Natural killer cell (primary cell): ENCODE measurements around the gene FAM216A. TPM values are rescaled to one million over a fixed set of nuclear protein-coding genes. Genes with fewer than 3 reads are reported as not detected.

Source experiments
- ATAC-seq, 3 donors: fragments of 150-1000 bp in 2 of 3; fragments of 200-7000 bp in 1 of 3; cut with Tn5 transposase; 1 replicate in 1 of 3; 2 replicates in 2 of 3; pipeline ENCODE4 v1.10.0; 2021; ENCODE audit warnings: mild to moderate bottlenecking in 2 of 3, moderate library complexity in 2 of 3
- DNase-seq, 2 donors: peaks; one replicate each; pipeline versions ENCODE4 v3.0.0 to v3.0.0-alpha.2; 2013 to 2021; ENCODE audit warnings: mixed read lengths in 1 of 2
- H3K27ac ChIP-seq: one replicate; pipeline ENCODE4 v1.5.1; 2013; ENCODE audit warnings: mild to moderate bottlenecking, low read length
- H3K27me3 ChIP-seq: one replicate; pipeline ENCODE4 v1.6.1; 2013; ENCODE audit warnings: low read length; ENCODE audit not compliant: control insufficient read depth, insufficient read depth
- H3K36me3 ChIP-seq: one replicate; pipeline ENCODE4 v1.6.1; 2013; ENCODE audit warnings: low read length; ENCODE audit not compliant: control insufficient read depth, insufficient read depth
- H3K4me1 ChIP-seq: one replicate; pipeline ENCODE4 v1.6.1; 2013; ENCODE audit warnings: low read length; ENCODE audit not compliant: control insufficient read depth, insufficient read depth
- H3K4me3 ChIP-seq: one replicate; pipeline ENCODE4 v1.5.1; 2013; ENCODE audit warnings: low read length
- H3K9me3 ChIP-seq: one replicate; pipeline ENCODE4 v1.6.1; 2013; ENCODE audit warnings: low read length; ENCODE audit not compliant: control insufficient read depth, insufficient read depth
- H3K27ac Mint-ChIP-seq, 2 donors: one replicate each; pipeline ENCODE4 v1.8.0; 2022; ENCODE audit warnings: mild to moderate bottlenecking in 2 of 2, mixed read lengths in 2 of 2, moderate library complexity in 1 of 2
- H3K27me3 Mint-ChIP-seq, 2 donors: one replicate each; pipeline ENCODE4 v1.8.0; 2022; ENCODE audit warnings: low read depth in 2 of 2, mixed read lengths in 2 of 2
- H3K36me3 Mint-ChIP-seq: one replicate; pipeline ENCODE4 v1.8.0; 2022; ENCODE audit warnings: mixed read lengths
- H3K4me1 Mint-ChIP-seq, 2 donors: one replicate each; pipeline ENCODE4 v1.8.0; 2022; ENCODE audit warnings: mixed read lengths in 2 of 2
- H3K4me3 Mint-ChIP-seq: one replicate; pipeline ENCODE4 v1.8.0; 2022; ENCODE audit warnings: mild to moderate bottlenecking, moderate library complexity, mixed read lengths
- H3K9me3 Mint-ChIP-seq, 2 donors: one replicate each; pipeline ENCODE4 v1.8.0; 2022; ENCODE audit warnings: mixed read lengths in 2 of 2
- CTCF ChIP-seq: fragments of 200-600 bp; IDR thresholded peaks from one replicate; pipeline ENCODE4 v1.8.0; 2022; ENCODE audit warnings: antibody characterized with exemption
- WGBS: methylation state at CpG from one replicate; pipeline ENCODE4 v1.1.7; 2013; ENCODE audit warnings: missing lambda C conversion rate; ENCODE audit not compliant: insufficient coverage; 5-methylcytosine and 5-hydroxymethylcytosine counted together
- intact Hi-C: fragments of 100-400 bp; cut with micrococcal nuclease; formaldehyde crosslinking; loops from one replicate; pipeline ENCODE4 v1.14.2; 2022
- total RNA-seq, 4 donors: library from RNA; stranded (reverse); fragments of 120-200 nt in 1 of 4; gene quantifications; one replicate each; pipeline versions ENCODE4 v1.2.3 to v1.2.4, GENCODE V29; 2013 to 2022

The FAM216A gene
- total RNA-seq, 3 donors from 2014 or later (not counting 1 experiment from before 2014, with no cell fraction given) = 3.1 to 4.7 (median 3.8) TPM

GRCh38 chr12:110501752-110502738 lies 33.4 kb downstream of the FAM216A start, which contains the start of the genes RAD9B and VPS29:
RAD9B (plus strand) TSS chr12:110502331; CDS start chr12:110502338, 7 bp downstream.
VPS29 (minus strand) TSS chr12:110502111; CDS start chr12:110502051, 60 bp downstream.
- ATAC-seq = peak; percentile 93 to 98 (median 94)
- H3K36me3 Mint-ChIP-seq = no peaks in the 10 kb centered on the region
- H3K4me3 Mint-ChIP-seq = peak within 1 kb of the TSS; percentile 99
- H3K9me3 ChIP-seq = no peaks in the 10 kb centered on the region
- peak within 1 kb of the TSS; percentile 98 to 100 for H3K27ac Mint-ChIP-seq
- peak within 1 kb of the TSS; percentile 97 for H3K4me3 ChIP-seq
- TF ChIP-seq CTCF = no peak
- H3K9me3 Mint-ChIP-seq = no peaks in the 10 kb centered on the region
- peaks cover 20% of the 10 kb centered on the region for H3K4me1 ChIP-seq
- H3K4me1 Mint-ChIP-seq = peaks cover 29 to 33% of the 10 kb centered on the region in 2 donors
- peak; percentile 99 to 100 for DNase-seq
- no peaks in the 10 kb centered on the region for H3K36me3 ChIP-seq
- H3K27me3 ChIP-seq = no peaks in the 10 kb centered on the region
- H3K27me3 Mint-ChIP-seq = no peaks in the 10 kb centered on the region
- peak within 1 kb of the TSS; percentile 91 for H3K27ac ChIP-seq
- WGBS = 6% methylated on average over 61 of the region's 61 CpGs
- intact Hi-C loops = loop anchor here (1.0 to 5.0 kb wide), 4 partner anchors 34 to 220 kb away; partner anchors contain the start of genes ARPC3, ATP2A2, FAM216A and GPN3

GRCh38 chr12:110503432-110503831 lies 34.8 kb downstream of the FAM216A start:
- Histone ChIP-seq H3K9me3 (no peaks in the 10 kb centered on the region), H3K27ac (no peak overlapping the region), H3K36me3 (no peaks in the 10 kb centered on the region), H3K4me3 (no peak overlapping the region), H3K27me3 (no peaks in the 10 kb centered on the region), H3K4me1 (peaks cover 20% of the 10 kb centered on the region)
- Mint-ChIP-seq H3K4me3 (no peak overlapping the region), H3K27me3 (no peaks in the 10 kb centered on the region), H3K9me3 (no peaks in the 10 kb centered on the region), H3K36me3 (no peaks in the 10 kb centered on the region), H3K4me1 (peaks cover 29 to 33% of the 10 kb centered on the region in 2 donors), H3K27ac (peak overlapping the region in 1 of 2 donors; percentile 29)
- WGBS = no CpG with 5 or more reads among the region's 1 CpG
- no peak for ATAC-seq
- intact Hi-C loops = loop anchor here (2.0 to 5.0 kb wide), 2 partner anchors 79 to 221 kb away; partner anchors contain the start of genes ATP2A2 and PPTC7
- DNase-seq = no peak
- no peak for TF ChIP-seq CTCF

DNA sequence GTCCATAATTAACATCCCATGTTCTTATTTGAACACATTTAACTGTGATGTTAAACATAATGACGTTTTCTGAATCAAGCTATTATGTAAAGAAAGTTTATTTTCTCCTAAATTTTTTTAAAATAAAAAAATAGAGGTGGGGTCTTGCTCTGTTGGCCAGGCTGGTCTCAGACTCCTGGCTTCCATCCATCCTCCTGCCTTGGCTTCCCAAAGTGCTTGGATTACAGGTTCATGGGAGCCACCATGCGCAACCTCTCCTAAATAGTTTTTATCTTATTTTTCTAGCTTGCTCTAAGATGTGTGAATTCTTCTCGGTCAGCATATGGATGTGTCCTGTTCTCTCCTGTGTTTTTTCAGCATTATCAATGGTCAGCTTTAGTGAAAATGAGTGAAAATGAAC lies 36.7 kb downstream of the FAM216A start:
- peaks cover 20 to 24% of the 10 kb centered on the region in 2 donors for H3K4me1 Mint-ChIP-seq
- intact Hi-C loops = no loop called here
- no peaks in the 10 kb centered on the region for H3K27me3 Mint-ChIP-seq
- H3K36me3 Mint-ChIP-seq = no peaks in the 10 kb centered on the region
- Histone ChIP-seq H3K4me3 (no peak overlapping the region), H3K27me3 (no peaks in the 10 kb centered on the region), H3K4me1 (peaks cover 20% of the 10 kb centered on the region), H3K36me3 (no peaks in the 10 kb centered on the region), H3K9me3 (no peaks in the 10 kb centered on the region), H3K27ac (no peak overlapping the region)
- DNase-seq (no peak), ATAC-seq (no peak)
- WGBS = 100% methylated on average over 2 of the region's 3 CpGs
- H3K9me3 Mint-ChIP-seq = no peaks in the 10 kb centered on the region
- no peak overlapping the region for H3K4me3 Mint-ChIP-seq
- no peak for TF ChIP-seq CTCF
- H3K27ac Mint-ChIP-seq = no peak overlapping the region
